ENCODE data around the gene BRICD5.

Gene BRICD5

DNA sequence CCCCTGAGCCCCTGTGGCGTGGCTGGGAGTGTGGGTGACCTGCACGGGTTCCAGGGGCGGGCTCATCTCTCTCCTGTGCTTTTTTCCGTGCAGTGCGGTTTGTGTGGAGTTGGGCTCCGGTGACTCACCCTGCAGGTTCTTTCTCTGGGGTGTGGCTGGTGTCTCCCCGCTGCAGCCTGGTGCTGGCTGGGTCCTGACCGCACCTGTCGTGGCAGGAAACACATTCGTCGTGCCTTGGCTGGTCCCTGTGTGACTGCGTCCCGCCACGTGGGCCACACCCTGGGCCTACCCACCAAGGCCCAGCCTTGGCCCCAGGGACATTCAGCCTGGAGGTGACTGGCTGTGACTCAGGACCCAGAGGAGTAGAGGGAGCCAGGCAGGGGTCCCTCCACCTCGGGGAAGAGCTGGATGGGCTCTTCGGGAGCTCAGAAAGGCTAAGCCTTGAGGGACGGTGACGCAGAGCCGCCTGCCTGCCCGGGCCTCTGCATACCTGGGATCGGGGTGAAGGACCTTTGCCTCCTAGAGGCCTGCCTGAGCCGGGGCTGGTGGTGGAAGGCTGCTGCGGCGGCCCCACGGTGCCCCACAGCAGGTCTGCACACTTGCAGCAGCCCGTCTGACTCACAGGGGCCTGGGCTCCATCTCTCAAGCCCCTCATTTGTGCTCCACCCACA lies 47.3 kb downstream of the BRICD5 start:
- DNase-seq (ENCODE audit: low spot score) = no peak

DNA sequence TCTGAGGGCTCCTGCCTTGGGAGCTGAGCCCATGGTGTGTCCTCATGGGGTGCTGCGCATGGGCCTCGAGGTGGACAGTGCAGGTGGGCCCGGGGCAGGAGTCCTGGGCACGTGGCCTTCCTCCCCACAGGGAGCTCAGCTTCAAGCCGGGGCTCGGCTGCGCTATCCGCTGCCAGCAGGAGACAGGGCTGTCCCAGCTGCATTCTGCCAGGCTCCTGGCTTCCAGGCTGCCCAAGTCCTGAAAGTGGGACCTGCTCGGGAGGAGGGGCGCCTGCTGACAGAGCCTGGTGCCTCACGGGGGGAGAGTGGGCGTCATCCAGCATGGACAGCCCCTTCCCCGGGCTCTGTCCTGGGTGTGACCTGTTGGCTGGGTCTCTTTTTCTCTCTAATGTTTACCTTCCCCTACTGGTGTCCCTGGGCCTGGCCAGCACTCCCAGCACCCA lies 48.0 kb downstream of the BRICD5 start:
- no peak for DNase-seq (ENCODE audit: low spot score)

DNA sequence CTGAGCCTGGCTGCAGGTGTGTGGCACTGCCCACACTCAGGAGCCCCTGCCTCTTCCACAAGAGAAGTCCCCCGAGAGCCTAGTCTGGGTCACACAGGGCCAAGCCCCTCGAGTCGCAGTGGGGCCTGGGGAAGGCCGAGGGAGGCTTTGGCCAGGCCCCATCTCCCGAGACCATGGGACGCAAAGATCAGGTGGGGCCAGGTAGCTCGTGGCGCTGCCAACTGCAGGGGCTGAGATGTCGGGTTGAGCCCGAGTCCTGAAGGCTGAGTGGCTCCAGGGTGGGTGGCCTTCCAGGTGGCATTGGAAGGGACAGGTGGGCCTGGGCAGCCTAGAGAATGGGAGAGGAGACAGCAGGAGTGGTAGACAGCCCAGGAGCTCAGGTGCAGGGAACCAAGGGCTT lies 48.8 kb downstream of the BRICD5 start:
- DNase-seq (ENCODE audit: low spot score) = no peak

DNA sequence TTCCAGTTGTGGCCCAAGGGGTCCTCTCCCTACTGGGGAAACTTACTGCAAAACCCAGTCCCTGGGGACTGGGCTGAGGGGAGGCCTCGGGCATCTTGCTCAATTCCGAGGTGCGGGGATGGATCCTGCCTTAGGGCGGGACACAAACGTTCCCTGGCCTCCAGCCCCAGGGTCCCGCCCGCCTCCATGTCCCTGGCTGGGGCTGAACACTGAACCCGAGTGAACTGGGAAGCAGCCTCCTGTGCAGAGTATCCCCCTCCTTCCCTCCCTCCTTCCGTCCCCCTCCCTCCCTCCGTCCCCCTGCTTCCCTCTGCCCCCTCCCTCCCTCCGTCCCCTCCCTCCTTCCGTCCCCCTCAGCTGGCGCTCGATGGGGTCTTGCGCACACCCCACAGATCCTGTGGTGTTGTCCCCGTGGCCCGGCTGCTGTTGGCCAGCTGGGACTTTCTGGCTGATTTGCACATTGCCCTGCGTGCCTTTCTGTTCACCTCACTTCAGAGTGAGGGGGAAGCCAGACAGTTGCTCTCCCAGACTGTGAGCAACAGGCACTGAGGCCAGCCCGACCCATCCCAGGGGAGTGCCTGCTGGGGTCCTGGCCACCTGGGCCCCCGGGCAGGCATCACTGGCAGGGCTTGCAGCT lies 49.6 kb downstream of the BRICD5 start:
- no peak for DNase-seq (ENCODE audit: low spot score)
